SW480 (cell line): ENCODE data around the gene DGKB.

Source experiments
- DNase-seq: peaks from one replicate; pipeline ENCODE4 v3.0.0-alpha.2; 2016; ENCODE audit warnings: low spot score

Gene DGKB

DNA sequence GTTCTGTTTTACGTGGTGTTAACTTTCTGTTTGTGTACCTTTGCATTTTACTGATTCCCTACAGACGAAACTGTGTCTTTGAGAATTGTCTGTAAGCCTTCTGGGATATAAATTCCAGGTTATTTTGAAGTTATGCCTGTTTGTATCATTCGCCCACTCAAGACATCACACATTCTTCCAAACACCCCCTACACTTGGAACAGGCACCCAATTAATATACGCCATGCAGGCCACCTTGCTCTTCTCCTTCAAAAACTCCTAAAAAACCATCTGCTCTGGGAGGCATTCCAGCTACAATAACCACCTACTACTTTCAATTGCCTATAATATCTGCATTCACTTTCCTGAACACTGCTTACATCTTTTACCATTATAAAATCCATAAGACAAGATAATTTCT lies 453.3 kb downstream of the DGKB start:
- DNase-seq: no peak

DNA sequence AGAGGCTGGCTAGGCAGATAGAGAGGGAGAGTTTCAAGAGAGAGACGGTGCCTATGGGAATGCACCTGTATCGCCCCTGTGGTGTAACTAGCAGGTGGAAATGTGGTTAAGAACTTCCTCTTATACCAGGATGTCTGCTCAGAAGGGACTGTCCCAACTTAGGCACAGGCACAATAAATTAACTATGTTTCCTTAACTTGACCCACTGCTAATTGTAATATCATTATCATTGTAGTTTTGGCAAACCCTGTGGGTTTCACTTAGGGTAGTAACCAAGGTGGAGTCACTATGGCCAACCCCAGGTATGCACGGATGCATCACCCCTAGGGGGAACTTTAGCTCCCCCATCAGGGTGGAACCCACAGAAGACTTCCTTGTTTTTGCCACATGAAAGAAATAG lies 455.7 kb downstream of the DGKB start:
- no peak for DNase-seq

GRCh38 chr7:14446219-14446618 lies 456.3 kb downstream of the DGKB start:
- DNase-seq: no peak

DNA sequence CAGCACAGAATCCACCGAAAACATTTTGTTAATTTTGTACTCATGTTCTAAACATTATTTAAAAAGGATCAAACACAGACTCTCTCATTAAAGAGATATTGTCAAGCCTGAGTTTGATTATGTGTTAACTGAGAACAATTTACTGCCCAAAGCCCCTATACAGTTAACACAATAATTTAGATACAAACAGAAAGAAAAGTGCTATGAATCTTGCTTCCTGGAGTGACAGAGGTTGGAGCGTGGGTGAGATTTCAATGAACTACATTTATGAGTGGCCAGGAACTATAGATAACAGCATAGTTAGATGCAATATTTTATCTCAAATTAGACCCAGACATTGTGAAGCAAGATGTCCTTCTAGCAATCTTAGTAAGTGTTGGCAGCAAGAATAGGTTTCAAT lies 464.2 kb downstream of the DGKB start:
- no peak for DNase-seq

- DNase-seq: no peak
Measured at GRCh38 chr7:14436878-14437277, 465.7 kb downstream of the DGKB start.

DNA sequence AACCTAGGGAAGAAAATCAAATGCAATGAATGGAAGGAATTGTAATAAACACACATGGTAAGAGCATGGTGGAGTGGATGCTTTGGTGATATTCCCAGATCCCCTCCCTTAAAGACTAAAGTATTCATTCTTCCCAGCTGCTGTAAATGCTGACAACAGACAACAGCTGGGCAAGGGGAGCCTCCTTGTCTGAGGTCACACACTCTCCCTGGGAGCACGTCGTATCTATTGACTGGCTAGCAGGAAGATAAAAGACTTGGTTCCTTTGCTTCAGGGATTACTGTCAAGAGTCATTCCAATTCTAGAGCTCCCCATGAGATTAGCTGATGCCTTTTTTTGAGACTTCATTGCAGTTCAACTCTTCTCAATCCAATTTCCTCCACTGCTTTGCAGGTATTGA lies 469.6 kb downstream of the DGKB start:
- no peak for DNase-seq

- DNase-seq: no peak
Measured at GRCh38 chr7:14430926-14431325, 471.6 kb downstream of the DGKB start.

GRCh38 chr7:14425559-14425958 lies 477.0 kb downstream of the DGKB start:
- no peak for DNase-seq

- no peak for DNase-seq
Measured at GRCh38 chr7:14424675-14425074, 477.9 kb downstream of the DGKB start.

DNA sequence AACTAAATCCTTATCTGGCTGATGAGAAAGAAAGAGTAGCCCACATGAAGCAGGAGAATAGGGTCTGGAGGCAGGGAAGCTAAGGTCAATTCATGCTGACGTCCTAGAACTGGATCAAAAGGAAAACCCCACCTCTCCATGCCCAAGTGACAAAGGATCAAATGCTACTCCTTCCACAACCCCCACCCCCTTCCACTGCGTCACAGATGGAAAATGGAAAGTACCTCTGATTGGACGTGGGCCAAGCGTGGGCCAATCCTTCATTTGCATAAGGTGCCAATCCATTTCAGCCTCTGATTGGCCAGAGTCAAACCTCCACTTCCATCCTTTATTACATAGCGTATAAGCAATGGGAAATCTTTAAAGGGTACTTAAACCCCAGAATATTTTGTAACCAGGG lies 481.8 kb downstream of the DGKB start:
- DNase-seq: no peak

DNA sequence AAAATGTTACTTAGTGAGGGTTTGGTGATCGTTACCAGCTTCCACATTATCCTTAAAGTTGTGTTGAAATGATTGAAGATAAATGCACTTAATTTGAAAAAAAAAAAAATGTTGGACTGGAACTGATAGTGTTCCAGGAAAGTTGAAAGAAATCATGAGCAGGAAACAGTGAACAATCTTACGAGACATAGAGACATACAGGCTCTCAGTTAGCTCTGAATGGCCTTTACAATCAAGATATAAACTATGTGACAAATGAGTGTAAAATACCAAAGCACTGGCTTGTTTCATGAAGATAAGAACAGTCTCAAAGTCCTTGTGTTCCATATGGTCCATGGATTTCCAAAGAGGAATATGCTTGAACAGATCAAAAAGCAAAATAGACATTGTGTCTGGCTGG lies 483.0 kb downstream of the DGKB start:
- DNase-seq: no peak

DNA sequence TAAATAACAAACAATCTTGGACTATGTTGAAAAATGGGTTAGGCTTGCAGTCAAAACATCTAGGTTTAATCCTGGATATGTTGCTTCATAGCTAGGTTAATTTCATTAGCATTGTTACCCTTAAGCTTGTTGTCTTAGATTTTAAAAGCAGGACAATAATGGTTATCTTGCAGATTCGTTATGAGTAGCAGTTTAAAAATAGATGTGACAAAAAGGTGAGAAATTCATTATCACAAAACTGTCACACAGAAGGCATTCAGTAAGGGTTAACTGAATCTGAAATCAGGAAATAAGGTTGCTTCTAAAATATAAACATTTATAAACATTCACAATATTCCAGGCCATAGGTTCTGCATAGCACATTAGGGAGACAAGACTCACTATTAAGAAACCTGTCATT lies 483.9 kb downstream of the DGKB start:
- DNase-seq: no peak

- no peak for DNase-seq
Measured at GRCh38 chr7:14414274-14414986, 488.1 kb downstream of the DGKB start.

DNA sequence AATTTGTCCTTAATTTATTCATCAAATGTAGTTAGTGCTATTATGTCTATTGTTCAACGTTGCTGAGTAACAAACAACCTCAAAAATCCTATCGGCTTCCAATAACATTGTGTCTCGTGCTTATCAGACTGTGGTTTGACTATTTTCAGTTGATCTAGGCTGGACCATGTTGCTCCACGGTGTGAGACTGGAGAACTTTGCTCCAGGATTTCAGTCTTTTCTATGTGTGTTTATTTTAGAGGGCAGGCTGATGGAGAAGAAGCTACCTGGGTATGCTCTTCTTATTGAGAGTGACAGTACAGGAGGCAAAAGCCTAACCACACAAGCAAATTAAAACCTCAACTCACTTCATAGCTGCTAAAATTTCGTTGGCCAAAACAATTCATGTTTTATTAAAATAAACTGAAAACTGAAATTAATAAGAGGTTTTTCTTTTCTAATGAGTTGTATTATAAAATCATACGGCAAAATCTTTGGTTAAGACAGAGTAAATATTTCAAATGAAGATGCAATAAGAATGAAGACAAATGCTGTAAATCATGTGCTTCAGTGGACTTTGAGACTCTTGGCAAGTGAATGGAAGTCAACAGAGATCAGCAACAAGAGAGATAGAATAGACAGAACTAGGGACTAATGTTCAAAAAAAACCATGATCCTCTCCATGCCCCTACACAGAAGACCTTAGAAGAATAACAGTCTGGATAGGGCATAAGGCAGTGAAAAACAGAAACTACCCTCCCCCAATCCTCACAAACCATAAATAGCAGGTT lies 495.1 kb downstream of the DGKB start:
- no peak for DNase-seq

- peak; percentile 94 for DNase-seq
Measured at GRCh38 chr7:14403587-14403986, 499.0 kb downstream of the DGKB start.

GRCh38 chr7:14400271-14400670 lies 502.3 kb downstream of the DGKB start:
- no peak for DNase-seq

DNA sequence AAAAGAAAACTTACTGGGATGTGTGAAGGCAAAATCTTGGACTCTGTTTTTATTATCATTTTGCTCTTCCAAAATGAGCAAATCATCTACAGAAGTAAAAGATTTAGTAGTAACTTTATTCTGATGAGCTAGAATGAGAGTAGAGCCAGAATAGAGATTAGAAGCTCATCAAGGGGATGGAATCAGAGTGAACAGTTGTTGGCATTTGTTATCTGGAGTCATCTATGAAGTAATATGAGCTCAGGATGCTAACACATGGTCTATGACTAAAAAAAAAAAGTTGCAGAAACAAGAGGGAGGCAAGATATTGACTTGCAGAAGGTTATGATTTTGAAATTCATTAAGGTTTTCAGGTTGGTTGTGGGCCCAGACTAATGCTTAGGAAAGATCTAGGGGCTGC lies 504.0 kb downstream of the DGKB start:
- no peak for DNase-seq

- no peak for DNase-seq
Measured at GRCh38 chr7:14395860-14396259, 506.7 kb downstream of the DGKB start.

- DNase-seq: no peak
Measured at GRCh38 chr7:14394786-14395185, 507.8 kb downstream of the DGKB start.

DNA sequence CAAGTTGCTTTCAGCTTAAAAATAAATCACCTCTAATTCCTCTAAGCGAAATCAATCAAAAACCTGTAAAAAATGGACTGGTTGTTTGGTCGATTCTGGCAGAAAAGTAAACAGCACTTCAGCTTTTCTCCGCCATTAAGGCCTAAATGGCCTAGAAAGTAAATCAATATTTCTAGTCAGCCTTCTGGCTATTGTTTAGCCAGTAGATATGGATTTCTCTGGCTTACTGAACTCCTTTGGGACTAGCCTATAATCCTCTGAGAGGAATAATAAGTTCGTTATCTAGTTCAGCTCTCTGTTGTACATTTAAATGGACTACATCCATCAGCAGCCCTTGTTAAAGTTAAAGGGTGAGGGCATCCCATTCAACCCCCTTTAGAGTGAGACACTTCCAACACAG lies 513.0 kb downstream of the DGKB start:
- DNase-seq: no peak

GRCh38 chr7:14389181-14389591 lies 513.4 kb downstream of the DGKB start:
- no peak for DNase-seq

DNA sequence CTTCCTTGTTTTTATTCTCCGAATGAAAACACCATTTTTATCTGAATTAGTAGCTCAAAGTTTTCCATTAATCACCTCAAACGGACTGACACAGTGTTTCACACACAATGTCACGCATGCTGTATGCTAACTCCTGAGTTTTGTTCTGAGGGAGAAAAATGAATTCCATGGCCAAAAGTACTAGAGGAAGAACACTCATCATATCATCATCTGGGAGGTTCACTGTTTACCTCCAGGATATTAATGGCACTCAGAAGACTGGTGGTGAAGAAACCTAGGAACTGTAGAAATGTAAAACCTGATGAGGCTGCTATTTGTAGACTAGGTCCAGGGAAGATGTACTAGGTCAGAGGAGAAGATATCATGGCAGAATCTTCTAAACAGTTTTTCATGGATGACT lies 517.5 kb downstream of the DGKB start:
- DNase-seq: no peak

- no peak for DNase-seq
Measured at GRCh38 chr7:14381936-14382335, 520.6 kb downstream of the DGKB start.

- DNase-seq: no peak
Measured at GRCh38 chr7:14381306-14381705, 521.2 kb downstream of the DGKB start.
